Medulla oblongata (tissue), 1 donor: ENCODE data around the gene PEX11A.
A peak's percentile ranks its signal among the peaks of the same experiment; 100 is the strongest.

ENCODE experiments used
- DNase-seq: peaks from one replicate; pipeline ENCODE4 v3.0.0-alpha.2; 2015; ENCODE audit errors: extremely low spot score

PEX11A gene

DNA sequence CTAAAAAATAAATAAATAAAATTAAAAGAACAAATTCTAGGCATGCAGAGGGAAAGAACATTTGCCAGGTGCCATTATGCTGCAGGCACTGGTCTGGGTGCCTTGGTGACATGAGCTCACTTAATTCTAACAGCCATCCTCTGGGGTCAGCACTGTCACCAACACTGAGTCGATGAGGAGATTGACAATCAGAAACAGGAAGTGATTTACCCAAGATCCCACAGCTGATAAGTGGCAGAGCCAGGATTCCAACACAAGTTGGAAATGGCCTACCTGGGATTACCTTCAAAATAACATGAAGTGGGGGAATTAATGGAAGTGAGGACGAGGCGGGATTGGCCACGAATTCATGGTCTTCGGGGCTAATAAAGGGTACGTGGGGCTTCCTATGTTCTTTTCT, 14.9 kb downstream of the PEX11A start:
- DNase-seq = no peak

DNA sequence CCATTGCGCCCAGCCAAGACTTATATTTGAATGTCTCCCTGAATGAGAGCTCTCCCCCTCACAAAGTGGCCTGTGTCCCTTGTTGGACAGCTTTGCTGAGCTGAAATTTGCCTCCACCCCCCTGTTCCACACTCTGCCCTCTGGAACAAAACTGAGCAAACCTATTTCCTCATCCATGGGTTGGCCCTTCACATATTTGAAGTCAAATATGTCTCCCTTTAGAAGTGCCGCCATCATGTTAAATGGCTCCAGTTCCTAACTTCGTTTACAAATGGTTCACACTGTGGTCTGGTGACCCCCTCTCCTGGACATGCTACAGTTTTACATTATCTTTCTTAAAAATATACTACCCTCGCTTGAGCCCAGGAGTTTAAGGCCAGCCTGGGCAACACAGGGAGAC, 16.0 kb downstream of the PEX11A start:
- DNase-seq = no peak

DNA sequence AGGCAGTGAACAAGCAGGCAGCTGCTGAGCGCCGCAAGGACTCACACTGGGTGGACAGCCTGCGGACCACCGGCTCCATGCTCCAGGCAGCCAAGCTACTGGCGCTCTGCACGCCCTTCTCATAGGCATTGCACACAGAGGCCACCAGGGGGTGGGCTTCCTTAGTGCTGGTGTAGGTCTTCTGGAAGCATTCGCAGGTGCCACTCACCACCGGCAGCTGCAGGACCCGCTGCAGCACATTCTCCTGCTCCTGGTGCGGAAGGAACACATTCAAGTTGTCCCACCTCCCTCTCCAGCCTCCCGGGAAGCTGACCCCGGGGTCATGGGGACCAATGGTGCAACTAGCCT, 17.4 kb downstream of the PEX11A start:
- DNase-seq = no peak

DNA sequence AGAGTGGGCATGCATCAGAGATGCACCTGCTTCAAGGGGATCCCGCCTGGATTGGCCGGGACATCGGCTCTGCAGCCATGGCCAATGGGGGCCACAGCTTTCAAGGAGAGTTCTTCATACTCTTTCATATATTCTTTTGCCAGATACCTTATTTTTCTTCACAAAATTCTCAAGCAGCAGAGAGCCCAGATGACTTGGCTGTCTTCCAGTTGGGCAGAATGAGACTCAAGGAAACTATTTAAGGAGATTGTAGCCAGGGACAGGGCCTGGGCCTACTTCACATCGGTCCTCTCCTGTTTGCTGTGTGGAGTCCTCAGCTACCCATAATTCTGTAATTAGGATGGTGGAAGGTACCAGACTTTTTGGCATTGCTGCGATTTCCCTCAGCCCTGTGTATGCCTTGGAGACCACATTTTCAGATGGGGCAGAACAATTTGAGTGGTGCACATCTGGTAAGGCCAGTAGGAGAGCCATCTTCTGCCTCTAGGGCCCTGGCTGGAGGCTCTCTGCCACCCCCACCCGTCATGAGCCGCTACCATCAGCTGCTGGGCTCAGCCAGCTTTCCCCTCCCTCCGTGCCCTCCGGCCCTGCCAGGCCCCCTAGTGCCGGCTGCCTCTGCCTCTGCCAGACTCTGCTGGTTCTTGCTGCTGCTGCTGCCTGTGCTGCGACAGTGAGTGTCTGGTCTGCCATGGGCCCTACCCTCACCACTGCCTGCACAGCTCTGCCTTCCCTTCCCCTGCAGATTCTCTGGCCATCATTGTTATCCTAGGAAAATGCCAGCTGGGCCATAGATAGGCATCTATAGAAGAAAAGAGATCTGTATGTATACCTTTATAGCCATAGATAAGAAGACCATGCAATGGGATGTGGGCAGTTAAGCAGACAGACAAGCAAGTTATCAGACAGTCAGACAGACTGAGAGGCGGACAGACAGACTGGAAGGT, 18.1 kb downstream of the PEX11A start:
- peak; percentile 26 for DNase-seq

DNA sequence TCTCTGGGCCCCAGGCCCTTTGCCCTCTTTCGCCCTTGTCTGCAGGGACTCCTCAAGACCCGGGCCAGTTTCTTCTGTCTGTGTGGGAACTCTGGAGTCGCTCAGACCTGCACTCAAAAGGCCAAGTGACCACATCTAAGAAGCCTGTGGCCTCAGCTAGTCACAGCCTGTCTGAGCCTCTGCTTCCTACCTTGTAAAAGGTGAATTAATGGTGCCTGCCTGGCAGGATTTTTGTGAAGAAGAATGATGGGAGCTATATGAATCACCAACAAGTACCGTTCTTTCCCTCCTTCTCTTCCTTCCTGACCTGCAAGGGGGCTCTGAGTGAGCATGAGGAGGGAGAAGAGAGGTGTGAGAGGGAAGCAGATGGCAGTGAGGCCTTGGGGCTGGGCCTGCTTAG, 18.9 kb downstream of the PEX11A start:
- no peak for DNase-seq

DNA sequence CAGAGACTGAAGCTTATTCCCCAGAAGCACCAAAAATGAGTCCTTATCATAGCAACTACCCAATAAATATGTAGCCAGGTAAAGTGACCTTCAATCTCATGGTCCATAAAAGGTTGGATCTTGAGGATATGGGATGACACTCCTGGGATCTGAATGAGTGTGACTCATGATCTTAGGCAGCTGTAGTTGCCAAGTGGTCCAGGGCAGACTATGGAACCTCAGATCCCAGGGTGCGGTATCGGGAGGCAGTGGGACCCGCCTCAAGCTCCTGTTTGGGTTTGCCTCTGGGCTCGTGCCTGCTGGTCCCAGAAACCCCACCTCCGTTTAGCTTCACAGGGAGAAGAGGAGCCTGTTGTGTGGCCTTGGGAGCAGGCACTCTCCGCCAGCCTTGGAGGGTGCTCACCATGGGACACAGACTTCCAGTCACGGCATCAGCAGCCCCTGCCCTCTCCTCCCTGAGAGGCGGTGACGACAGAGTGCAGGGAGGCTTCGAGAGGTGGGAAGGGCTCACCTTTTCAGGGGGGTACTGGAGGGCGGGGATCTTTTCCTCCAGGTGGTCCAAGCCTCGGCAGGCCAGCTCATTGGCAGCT, 19.5 kb downstream of the PEX11A start:
- no peak for DNase-seq

DNA sequence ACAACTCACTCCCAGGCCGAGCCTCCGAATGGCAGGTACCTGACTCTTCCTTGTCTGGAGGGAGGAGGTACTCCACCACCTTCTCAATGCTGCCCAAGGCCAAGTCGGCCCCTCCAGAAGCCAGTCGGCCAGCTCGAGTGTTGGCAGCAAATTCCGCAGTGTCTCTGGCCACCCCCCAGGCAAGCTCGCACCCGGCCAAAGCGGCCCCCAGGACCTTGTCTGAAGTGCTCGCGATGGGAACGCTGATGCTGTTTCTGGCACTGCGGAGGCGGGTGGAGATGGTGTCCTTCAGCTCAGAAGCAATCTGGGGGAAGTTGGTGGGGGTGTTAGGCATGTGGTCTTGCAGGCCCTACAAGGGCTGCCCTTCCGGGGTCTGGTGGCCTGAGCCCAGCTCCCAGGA, 20.6 kb downstream of the PEX11A start:
- no peak for DNase-seq

DNA sequence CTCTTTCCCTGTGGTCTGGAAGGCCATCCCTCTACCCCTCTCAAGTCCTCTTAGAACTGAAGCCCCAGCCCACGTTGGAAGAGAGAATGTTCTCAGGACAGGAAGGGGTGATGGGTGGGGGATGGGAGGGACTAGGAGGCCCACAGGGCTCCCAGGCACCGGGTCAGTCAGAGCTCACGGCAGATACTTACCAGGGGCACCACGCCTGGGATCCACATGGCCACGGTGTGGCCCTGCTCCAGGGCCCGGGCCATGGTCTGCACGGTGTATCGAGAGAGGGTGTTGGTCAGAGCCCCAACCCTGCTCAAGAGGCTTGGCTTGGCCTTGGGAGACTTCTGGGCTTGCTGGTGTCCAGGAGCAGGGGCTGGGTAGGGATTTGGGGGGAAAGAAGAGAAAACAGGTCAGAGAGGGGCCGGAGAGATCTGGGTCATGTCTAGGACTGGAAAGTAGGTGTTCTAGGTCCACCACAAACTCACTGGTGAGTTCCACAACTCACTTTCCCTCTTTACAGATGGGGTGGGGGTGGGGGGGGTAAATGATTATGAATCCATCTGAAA, 21.2 kb downstream of the PEX11A start:
- DNase-seq = no peak

DNA sequence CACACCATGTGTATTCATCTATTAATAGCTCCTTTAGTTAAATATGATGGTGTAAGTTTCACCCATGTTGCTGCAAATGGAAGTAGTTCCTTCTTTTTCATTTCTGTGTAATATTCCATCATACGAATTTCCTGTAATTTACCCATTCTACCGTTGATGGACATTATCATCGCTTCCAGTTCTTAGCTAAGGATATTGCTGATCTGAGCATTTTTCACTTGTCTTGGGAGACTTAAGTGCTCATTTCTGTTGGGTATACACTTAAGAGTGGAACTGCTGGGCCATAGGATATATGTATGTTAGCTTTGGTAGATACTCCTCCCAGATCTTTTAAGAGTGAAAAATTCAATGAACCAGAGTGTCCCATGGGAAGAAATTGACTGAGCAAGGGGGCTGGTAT, 22.4 kb downstream of the PEX11A start:
- DNase-seq = no peak

DNA sequence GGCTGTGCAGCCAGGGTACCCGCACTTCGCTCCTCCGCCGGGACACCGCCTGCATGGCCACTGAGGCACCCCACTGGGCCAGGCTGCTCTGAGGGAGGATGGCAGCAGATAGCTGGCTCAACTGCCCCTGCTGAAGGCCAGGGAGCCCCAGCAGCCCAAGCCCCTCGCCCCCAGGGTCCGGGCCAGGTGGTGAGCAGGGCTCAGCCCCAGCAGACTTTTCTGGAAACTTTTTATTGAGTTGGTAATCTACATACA, 22.9 kb downstream of the PEX11A start:
- no peak for DNase-seq

DNA sequence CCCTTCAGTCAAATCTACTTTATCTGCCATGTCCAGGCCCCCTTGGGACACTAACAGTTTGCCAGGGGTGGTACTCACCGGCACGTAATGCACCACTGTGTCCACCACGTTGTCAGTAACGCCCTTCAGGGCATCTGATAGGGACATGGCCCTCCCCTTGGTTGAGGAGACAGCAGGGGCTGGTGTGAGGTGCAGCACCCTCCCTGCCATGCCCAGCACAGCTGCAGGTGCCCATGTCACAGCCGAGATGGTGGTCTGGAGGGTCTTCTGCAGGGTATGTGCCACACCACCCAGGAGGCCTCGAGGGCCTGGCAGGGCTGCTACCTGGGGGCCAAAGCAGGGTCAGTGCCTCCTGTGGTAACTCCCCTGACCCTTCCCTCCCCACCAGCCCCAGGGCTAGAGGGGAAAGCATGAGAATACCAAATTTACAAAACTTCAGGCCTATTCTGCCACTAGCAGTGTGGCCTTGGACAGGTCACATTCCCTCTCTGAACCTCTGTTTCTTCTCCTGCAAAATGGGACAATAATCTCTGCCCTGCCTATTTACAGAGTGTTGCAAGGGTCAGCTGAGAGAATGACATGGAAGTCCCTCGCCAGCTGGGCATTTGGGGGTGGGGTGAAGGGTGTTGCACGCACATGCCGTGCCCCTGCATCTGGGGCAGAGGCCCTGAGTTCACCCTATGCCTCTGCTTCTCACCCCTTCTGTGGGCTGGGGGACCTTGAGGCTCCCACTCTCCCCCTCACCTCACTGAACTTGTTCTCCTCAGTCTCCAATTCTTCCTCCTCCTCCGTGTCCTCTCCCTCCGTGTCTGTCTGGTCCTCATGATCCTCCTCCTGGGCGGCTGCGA, 23.5 kb downstream of the PEX11A start:
- DNase-seq = no peak

DNA sequence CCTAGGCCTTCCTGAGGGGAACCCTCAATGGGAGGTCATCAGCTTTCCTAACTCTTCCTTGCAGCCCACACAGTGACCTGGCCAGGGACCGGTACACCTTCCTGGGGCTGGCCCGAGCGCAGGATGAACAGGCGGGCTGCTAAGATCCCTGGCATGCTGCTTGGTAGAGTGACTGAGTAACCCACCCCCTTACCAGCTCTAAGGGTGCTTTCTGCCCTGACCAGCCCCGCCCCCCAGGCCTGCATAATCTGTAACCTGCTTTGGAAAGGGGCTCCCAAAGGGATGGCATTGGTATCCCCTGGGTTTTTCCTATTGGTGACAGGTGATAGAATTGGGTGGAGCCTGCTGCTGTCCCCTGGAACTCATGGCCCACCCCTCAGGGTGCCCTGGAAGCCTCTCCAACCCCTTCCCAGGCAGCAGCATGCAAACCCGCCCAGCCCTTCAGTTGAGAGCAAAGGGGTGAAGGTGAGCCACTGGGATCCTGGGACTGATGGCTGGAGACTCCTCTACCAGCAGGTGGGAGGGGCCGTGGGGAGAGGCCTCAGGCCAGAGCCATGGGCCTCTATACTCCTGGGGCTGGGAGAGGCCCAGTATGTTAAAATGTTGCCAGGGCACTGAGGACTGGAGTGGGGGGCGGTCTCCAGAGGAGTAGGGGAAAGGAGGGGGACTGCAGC, 24.2 kb downstream of the PEX11A start:
- no peak for DNase-seq

DNA sequence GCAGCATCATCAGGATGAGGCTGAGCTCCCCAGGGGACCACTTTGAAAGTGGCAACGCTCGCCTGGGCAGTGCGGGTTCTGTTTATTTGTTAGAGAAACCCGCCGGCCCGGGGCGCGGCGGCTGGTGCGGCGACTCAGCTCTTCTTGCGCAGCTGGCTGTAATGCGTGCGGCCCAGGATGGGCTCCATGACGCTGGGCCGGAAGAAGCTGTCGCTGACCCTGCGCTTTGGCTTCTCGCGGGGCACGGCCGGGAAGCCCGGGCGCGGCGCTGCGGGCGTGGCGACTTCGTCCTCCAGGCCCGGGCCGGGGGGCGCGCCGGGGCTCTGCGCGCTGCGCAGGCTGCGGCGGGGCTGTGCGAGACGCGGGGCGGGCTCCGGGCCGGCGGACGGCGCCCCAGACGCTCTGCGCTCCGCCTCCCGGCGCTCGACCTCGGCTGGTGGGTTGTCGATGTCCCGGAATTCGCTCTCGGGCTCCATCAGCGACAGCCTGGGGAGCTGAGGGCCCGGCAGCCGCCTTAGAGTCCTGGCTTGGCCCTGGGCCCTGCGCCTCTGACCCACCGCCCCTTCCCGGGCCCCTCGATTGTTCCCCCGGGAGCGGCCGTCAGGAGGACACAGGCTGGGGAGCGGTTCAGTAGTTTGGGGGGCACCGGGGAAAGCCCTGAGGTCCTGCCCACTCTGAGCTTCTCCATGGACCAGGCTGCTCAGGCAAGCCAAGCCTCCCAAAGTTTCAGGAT, 24.9 kb downstream of the PEX11A start:
- no peak for DNase-seq

DNA sequence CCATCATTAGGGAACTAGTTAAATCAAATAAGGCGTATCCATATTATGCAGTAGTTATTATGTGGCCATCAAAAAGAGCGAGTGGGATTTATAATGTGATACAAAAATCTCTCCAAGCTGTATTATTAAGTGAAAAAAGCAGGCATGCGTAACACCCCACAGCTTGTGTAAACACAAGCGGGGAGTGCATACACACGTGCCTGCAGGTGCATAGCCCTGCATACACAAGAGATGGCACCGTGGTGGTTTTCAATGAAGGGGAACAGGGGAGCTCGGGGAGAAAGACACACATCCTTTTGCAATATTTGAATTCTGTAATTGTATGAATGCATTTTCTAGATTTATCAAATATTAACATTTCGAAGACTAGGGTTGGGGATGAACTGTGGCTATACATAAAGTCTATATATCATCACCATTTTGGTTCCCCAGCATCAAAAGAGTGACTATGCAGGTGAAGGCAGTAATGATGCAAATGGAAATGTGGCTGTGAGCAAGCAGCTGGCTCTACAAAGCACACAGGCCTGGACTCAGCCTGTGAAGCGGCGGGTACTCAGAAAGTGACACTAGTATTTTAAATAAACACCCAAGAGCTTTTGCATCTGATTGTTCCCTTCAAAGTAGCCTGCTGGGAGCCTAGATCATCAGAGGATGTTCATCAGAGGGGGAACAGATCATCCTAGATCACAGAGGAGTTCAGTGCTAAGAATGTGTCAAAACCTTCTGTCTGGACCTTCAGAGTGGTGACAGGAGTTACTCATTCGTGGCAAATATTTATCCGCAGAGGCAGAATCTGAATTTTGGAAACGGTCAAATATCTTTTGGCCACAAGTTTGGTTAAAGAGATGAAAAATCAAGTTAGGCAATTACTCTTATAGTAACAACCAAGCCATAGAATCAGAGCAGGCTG, 25.9 kb downstream of the PEX11A start:
- no peak for DNase-seq

DNA sequence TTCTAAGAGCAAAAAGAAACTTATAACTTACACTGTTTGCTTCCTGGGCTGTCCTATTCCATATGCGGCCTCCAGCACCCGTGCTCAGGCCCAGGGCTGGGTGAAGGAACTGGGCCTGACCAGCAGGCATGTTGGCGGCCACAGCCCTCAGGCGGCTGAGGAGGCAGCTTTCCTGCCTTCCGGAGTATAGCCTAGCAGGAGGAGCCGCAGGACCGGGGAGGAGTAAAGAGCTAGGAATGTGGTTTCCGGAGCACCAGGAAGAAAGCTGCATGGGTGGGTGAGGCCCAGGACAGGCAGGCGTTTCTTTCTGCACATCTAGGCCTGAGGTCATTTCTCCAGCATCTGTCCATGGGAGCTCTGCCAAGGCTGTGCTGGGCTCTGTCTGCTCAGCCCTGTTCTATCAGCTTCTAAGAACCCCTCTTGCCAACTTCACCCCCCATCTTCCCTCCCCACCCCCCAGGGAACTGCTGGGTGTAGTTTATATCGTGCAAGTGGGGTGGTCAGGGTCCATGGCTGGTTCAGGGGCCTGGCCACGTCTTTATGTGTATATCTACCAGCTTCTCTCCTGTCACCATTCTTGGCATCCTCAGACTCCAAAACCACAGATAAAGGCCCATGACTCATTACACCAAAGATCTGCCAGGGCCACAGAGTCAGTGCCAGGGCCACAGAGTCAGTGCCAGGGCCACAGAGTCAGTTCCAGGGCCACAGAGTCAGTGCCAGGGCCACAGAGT, 27.5 kb downstream of the PEX11A start:
- no peak for DNase-seq

DNA sequence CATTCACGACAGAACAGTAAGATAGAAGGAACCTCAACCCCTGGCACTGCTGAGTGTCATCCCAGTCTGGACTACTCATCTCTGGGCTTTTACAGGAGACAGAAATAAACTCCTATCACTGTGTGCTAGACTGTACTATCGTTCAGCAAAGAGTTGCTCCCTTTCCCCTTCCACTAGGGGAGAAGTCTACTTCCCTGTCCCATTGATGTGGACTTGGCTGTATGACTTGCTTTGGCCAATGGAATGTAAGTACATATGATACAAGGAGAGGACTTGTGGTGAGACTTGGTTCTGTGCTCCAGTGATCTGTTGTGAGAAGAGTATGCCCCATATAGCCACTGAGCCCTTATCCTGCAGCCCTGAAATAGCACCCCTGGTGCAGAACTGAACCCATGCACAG, 30.0 kb downstream of the PEX11A start:
- no peak for DNase-seq

DNA sequence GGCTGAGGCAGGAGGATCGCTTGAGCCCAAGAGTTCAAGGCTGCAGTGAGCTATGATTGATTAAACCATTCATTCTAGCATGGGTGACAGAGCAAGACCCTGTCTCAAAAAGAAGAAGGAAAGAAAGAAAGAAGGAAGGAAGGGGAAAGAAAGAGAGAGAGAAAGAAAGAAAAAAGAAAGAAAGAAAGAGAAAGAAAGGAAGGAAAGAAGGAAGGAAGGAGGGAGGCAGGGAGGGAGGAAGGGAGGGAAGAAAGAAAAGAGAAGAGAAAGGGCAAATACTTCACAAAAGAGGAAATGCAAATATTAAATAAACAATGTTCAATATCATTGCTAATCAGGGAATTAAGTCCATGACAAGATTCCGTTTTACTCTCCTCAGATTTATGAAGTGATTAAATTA, 31.3 kb downstream of the PEX11A start:
- DNase-seq = no peak

DNA sequence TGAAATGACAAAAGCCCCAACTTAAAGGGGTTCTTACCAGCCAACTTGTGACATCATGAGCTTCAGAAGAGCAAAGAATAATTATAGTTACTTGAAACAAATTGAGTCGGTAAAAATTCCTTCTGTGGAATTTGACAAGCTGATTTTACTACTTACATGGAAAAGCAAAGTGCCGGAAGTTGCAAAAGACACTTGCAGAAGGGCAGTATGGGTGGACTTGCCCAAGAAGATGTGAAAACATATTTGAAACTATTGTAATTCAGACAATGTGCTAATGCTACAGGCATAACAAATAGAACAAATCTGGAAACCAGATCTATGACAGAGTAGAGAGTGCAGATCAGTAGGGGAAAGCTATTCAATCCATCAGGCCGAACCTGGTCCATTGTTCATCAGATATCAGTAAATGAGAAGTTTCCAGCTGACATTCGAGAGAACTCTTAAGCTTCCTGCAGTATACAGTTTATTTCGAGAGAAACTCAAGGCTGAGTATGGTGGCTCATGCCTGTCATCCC, 32.8 kb downstream of the PEX11A start:
- no peak for DNase-seq

DNA sequence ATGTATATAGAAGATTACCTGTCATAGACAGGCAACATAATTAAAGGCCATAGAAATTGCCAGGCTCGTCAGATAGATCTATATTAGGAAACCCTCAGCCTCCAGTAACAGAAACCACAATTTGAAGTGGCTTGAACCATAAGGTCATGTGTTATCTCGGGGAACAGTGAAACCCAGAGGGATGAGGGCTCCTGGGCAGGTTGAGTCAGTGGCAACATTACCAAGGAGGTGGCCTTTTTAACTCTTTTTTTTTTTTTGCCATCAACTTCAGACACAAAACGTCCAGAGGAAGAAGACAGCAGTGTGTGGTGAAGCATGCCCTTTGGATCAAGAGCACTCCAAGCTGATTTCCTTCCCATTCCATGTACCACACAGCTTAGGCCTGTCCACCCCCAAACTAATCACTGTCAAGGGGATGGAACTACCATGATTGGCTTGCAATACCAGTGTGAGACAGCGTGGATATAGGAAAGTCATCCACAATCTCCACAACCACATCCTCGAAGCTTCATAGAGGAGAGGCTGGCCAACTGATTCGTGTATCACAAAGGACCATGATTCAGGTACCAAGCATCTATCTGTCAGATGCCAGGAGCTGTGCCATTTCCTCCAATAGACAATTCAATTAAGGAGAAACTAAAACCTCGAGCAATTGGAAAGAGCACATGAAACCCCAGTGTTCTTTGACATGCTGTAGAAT, 34.3 kb downstream of the PEX11A start:
- DNase-seq = no peak
